ENCODE data around the gene TEX51.

Gene TEX51

DNA sequence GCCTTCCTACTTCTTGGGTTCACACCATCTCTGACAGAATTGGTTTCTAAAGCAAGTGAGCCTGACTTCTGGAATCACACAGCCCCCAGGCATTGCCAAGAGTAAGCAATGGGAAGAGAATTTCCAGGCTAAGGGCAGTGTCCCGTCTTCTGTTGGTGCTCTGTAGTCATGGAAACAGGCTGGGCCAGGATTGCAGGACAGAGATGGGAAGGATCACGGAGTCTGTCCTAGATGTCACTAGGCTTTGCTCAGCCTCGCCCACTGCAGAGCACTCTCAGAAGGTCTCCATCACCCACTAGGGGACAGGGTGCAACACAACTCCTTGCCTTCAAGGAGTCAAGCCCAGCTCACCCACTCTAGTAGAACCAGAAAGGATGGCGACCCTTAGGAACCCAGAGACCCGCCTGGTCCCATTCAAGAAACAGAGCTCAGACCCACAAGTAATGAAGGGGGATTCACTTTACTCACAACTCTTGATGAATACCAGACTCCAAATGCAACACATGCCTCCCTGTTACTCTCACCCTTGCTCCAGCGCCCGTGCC is 48.6 kb upstream of the TEX51 start:
- no peaks in the 10 kb centered on the region for H4K20me1 ChIP-seq (ENCODE audit: insufficient read depth, low read length)
- H3K4me3 ChIP-seq (ENCODE audit: low read depth, low read length, poor library complexity, severe bottlenecking): no peak overlapping the region
- no peaks in the 10 kb centered on the region; the same call in 1 of the 2 replicates for H3K27me3 ChIP-seq (ENCODE audit: insufficient read depth, low read length)
- H3F3A ChIP-seq (ENCODE audit: insufficient read depth, low read length): no peaks in the 10 kb centered on the region
- H3K79me2 ChIP-seq (ENCODE audit: insufficient read depth, low read length): no peaks in the 10 kb centered on the region
- no peak overlapping the region for H2AFZ ChIP-seq (ENCODE audit: low read length)
- H3K9me3 ChIP-seq (ENCODE audit: low read length): no peaks in the 10 kb centered on the region
- H3K4me1 ChIP-seq (ENCODE audit: insufficient read depth, low read length, severe bottlenecking): no peaks in the 10 kb centered on the region
- H3K4me2 ChIP-seq (ENCODE audit: low read length): no peak overlapping the region
- no peak overlapping the region for H3K27ac ChIP-seq (ENCODE audit: low read depth, low read length, poor library complexity, severe bottlenecking)
- H3K36me3 ChIP-seq (ENCODE audit: insufficient read depth, low read length): no peaks in the 10 kb centered on the region
- H3K9ac ChIP-seq (ENCODE audit: low read length): no peak overlapping the region
- TF ChIP-seq EZH2 (IDR thresholded peaks at IDR 0.05; ENCODE audit: borderline replicate concordance, low read length): no peak
- TF ChIP-seq, protein P1, sequence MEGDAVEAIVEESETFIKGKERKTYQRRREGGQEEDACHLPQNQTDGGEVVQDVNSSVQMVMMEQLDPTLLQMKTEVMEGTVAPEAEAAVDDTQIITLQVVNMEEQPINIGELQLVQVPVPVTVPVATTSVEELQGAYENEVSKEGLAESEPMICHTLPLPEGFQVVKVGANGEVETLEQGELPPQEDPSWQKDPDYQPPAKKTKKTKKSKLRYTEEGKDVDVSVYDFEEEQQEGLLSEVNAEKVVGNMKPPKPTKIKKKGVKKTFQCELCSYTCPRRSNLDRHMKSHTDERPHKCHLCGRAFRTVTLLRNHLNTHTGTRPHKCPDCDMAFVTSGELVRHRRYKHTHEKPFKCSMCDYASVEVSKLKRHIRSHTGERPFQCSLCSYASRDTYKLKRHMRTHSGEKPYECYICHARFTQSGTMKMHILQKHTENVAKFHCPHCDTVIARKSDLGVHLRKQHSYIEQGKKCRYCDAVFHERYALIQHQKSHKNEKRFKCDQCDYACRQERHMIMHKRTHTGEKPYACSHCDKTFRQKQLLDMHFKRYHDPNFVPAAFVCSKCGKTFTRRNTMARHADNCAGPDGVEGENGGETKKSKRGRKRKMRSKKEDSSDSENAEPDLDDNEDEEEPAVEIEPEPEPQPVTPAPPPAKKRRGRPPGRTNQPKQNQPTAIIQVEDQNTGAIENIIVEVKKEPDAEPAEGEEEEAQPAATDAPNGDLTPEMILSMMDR (IDR thresholded peaks at IDR 0.05; ENCODE audit: low read length): no peak
- no peaks in the 10 kb centered on the region for H3K9me2 ChIP-seq (ENCODE audit: low read depth, low read length)

DNA sequence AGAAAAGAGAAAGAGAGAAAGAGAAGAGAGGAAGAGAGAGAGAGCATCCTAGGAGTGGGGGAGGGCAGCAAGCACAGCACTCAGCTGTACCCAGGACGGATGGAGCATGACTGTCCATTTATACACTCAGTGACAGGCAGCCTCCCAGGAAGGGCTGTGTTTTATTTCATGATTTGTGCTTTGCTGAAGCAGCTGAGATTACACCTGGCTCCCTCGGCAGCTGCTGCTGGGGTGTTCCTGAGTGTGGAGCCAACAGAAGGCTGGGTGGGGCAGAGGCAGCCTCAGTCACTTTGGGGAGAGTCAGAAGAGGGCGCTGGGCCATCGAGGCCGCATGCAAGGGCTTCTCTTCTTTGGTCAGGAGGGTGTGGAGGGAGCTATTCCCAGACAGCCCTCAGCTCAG is 47.8 kb upstream of the TEX51 start:
- H3K9me3 ChIP-seq (ENCODE audit: low read length): no peaks in the 10 kb centered on the region
- H3K9me2 ChIP-seq (ENCODE audit: low read depth, low read length): no peaks in the 10 kb centered on the region

DNA sequence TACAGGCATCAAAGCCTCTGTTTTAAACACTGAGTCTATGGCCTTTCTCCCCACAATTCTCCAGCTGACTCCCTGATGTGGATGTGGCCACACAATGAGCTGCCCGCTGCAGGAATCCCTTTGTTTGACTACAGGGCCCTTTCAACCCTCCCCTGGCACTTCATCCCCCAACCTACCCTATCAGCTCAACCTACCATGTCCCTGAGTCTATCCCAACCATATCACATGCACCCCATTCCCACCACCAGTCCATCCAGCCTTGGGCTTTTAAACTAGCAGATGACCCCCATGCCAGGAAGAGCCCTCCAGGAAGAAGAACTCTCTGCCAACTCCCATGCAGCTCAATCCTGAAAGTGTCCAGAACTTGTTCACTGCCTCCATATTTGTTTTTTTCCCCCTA is 46.9 kb upstream of the TEX51 start:
- H3K27ac ChIP-seq (ENCODE audit: low read depth, low read length, poor library complexity, severe bottlenecking): no peak overlapping the region
- TF ChIP-seq EZH2 (IDR thresholded peaks at IDR 0.05; ENCODE audit: borderline replicate concordance, low read length): no peak
- TF ChIP-seq, protein P1 (IDR thresholded peaks at IDR 0.05; ENCODE audit: low read length): no peak
- no peaks in the 10 kb centered on the region; the same call in 1 of the 2 replicates for H3K27me3 ChIP-seq (ENCODE audit: insufficient read depth, low read length)
- no peak overlapping the region for H2AFZ ChIP-seq (ENCODE audit: low read length)
- H3K4me3 ChIP-seq (ENCODE audit: low read depth, low read length, poor library complexity, severe bottlenecking): no peak overlapping the region
- no peak overlapping the region for H3K9ac ChIP-seq (ENCODE audit: low read length)
- H3K4me2 ChIP-seq (ENCODE audit: low read length): no peak overlapping the region
- H3F3A ChIP-seq (ENCODE audit: insufficient read depth, low read length): no peaks in the 10 kb centered on the region
- H3K9me2 ChIP-seq (ENCODE audit: low read depth, low read length): no peaks in the 10 kb centered on the region
- no peaks in the 10 kb centered on the region for H4K20me1 ChIP-seq (ENCODE audit: insufficient read depth, low read length)
- H3K4me1 ChIP-seq (ENCODE audit: insufficient read depth, low read length, severe bottlenecking): no peaks in the 10 kb centered on the region
- H3K36me3 ChIP-seq (ENCODE audit: insufficient read depth, low read length): no peaks in the 10 kb centered on the region
- no peaks in the 10 kb centered on the region for H3K9me3 ChIP-seq (ENCODE audit: low read length)
- H3K79me2 ChIP-seq (ENCODE audit: insufficient read depth, low read length): no peaks in the 10 kb centered on the region

More for the DNA sequence above, 47.8 kb upstream of the TEX51 start:
- no peaks in the 10 kb centered on the region; the same call in 1 of the 2 replicates for H3K27me3 ChIP-seq (ENCODE audit: insufficient read depth, low read length)
- no peak overlapping the region for H3K4me3 ChIP-seq (ENCODE audit: low read depth, low read length, poor library complexity, severe bottlenecking)
- no peaks in the 10 kb centered on the region for H3F3A ChIP-seq (ENCODE audit: insufficient read depth, low read length)
- no peaks in the 10 kb centered on the region for H3K79me2 ChIP-seq (ENCODE audit: insufficient read depth, low read length)
- TF ChIP-seq, protein P1 (IDR thresholded peaks at IDR 0.05; ENCODE audit: low read length): no peak
- no peak for TF ChIP-seq EZH2 (IDR thresholded peaks at IDR 0.05; ENCODE audit: borderline replicate concordance, low read length)
- H3K4me2 ChIP-seq (ENCODE audit: low read length): no peak overlapping the region
- no peaks in the 10 kb centered on the region for H4K20me1 ChIP-seq (ENCODE audit: insufficient read depth, low read length)
- no peak overlapping the region for H2AFZ ChIP-seq (ENCODE audit: low read length)
- no peaks in the 10 kb centered on the region for H3K36me3 ChIP-seq (ENCODE audit: insufficient read depth, low read length)
- no peaks in the 10 kb centered on the region for H3K4me1 ChIP-seq (ENCODE audit: insufficient read depth, low read length, severe bottlenecking)
- H3K27ac ChIP-seq (ENCODE audit: low read depth, low read length, poor library complexity, severe bottlenecking): no peak overlapping the region
- no peak overlapping the region for H3K9ac ChIP-seq (ENCODE audit: low read length)
